ENCODE results near the gene ATP2B2.

ATP2B2 gene

DNA sequence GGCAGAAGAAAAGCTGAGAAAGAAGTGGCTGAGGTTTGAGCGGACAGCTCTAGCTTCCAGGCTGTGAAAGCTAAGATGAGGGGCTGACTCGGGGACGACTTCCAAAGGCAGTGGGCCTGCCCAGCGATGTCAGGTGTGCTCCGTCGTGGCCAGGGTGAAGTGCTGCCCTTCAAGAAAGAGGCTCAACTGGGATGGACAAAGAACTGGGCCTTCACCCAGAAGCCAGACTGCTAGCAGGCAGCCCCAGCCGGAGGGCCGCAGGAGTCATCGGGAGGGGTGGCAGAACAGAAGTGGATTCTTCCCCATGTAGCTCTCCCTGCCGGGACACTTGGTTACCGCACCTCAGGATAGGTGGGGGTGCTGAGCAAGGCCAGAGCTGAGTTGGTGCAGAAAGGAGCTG, 171.3 kb downstream of the ATP2B2 start:
- DNase-seq = peak in 8 of 58 donors; percentile 15 to 80 (median 47)

GRCh38 chr3:10333349-10333650, 172.1 kb downstream of the ATP2B2 start:
- DNase-seq = no peak

DNA sequence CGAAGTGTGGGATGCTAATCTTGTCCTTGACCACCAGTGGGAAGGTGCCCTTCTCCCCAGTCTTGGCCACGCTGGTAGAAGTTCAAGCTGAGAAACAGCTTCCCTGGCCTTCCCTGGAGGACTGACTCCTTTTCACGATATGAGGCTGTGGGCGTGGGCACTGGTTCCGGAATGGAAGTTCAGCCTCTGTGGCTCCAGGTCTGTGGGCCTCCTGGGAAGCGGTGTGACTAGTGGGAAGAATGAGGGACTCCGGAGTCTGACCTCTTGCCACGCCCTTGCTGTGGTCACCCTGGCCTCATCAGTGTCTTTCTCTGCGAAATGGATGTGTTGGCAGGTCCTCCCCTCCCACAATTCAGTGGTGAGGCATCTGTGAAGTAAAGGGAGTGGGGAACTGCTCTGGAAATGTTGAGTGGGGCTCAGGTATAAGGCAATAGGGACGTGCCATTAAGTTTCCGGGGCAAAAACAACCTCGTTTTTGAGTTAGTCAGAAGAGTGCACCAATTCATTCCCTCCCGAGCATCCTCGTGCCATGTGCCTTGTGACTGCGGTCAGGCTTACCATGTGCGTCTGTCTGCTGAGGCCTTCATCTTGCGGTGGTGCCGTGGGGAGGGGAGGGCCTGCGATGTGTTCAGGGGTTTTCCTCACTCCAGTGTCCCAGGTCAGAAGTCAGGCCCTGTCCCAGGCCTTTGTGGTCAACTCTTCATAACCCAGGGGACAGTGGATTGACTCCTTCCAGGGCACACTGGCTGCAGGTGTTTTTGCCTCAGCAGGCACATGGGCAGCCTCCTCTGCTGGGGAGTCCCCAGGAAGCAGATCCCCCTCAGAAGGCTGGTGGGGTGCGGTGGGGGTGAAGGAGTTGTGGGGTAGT, 172.7 kb downstream of the ATP2B2 start:
- DNase-seq = no peak

DNA sequence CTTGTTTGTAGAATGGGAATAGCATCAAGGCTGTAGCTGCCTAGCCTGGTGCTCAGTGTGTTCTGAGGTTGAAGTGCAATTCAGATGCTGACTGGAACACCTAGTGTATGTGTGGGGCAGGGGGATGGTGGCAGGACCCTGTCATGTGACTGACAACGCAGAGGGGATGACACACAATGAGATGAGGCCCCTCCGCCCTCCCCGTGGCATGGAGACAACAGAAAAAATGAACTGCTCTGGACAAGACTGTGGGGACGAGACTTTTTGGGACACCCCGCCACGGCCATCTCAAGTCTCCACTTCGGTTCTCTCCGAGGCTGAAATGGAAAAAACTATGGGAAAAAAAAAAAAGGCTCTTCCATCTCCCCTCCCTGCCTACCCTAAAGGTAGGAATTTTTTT, 174.1 kb downstream of the ATP2B2 start:
- no peak for DNase-seq

- DNase-seq = no peak
Measured at GRCh38 chr3:10330319-10330718, 175.1 kb downstream of the ATP2B2 start.

- DNase-seq = no peak
Measured at GRCh38 chr3:10329495-10330015, 175.8 kb downstream of the ATP2B2 start.

GRCh38 chr3:10328460-10329071, 176.8 kb downstream of the ATP2B2 start:
- no peak for DNase-seq

DNA sequence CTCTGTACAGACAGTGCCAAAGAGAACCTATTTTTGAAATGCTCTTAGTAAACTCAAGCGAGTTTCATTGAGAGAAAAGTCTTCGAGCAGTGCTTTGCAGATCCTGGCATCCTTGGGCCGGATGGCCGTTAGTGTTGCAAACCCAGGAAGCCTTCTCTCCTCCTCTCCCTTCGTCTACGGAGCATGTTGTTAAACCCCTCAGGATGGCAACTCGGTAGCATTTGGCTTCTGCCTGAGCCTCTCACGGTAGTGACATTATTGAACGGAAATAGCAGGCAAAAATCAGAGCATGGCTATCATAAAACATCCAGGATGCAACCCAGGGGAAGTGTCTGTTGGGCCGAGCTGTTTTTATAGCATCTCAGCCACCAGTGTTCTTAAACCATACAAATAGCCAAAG, 177.8 kb downstream of the ATP2B2 start:
- no peak for DNase-seq

DNA sequence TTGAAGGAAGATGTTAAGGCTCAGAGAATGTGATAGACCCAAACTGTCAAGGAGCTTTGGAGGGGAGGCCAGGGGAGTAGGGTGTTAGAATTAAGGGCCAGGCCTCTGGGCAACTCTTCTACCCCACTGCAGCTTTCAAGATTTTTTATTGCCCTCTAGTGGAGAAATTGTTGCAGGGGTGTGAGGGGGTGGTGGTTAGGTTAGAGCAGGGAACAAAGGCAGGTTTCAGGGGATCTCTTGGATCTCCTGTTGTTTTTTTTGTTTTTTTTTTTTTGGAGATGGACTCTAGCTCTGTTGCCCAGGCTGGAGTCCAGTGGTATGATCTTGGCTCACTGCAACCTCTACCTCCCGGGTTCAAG, 183.1 kb downstream of the ATP2B2 start:
- DNase-seq = no peak

- no peak for DNase-seq
Measured at GRCh38 chr3:10321630-10322351, 183.6 kb downstream of the ATP2B2 start.

- DNase-seq = no peak
Measured at GRCh38 chr3:10320320-10320677, 185.1 kb downstream of the ATP2B2 start.

DNA sequence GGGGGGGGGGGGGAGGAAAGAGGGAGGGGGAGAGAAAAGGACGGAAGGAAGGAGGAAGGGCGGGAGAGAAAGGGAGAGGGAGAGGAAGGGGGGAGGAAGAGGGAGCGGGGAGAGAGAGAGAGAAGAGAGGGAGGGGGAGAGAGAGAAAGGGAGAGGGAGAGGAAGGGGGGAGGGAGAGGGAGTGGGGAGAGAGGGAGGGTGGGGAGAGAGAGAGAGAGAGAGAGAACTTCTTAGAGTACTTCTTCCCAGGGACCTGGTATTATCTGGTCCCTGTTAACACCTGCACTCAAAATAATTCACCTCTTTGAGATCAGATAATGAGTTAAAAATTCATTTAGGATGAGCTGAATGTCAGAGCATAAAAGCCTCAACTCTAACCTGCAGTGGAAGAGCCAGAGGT, 185.6 kb downstream of the ATP2B2 start:
- DNase-seq = no peak

DNA sequence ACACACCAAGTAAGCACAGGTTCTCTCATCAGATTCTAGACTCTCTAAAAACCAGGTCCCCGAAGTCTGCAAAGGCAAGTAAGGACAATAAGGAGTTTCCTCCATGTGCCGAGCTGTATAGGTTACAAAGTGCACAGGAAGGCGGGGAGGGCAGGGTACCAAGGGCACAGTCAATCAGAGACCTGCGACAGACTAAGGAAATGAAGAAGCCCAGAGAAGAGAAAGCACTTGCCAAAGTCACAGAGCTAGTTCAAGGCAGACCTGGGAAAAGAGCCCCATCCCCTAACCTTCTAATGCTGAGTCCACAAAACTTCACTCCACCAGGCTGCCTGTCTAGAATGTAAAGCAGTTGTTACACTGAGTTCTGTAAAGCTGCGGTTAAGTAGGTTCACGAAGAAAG, 186.1 kb downstream of the ATP2B2 start:
- DNase-seq = no peak

DNA sequence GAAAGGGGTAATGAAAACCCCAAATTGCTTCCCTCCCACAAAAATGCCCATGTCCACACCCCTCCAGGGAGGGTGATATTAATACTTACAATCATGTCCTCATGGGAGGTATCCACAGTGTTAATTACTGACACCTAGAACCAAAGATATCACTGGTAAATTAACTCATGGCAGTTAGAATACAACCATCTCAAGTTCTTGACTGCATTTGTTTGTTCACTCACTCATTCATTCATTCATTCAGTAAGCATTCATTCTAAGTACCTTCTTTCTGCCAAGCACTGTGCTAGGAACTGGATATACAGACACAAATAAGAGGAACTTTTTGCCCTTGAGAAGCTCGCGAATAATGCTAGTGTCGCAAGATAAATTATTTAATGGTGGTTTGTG, 187.4 kb downstream of the ATP2B2 start:
- no peak for DNase-seq

GRCh38 chr3:10317311-10317960, 187.9 kb downstream of the ATP2B2 start:
- no peak for DNase-seq

DNA sequence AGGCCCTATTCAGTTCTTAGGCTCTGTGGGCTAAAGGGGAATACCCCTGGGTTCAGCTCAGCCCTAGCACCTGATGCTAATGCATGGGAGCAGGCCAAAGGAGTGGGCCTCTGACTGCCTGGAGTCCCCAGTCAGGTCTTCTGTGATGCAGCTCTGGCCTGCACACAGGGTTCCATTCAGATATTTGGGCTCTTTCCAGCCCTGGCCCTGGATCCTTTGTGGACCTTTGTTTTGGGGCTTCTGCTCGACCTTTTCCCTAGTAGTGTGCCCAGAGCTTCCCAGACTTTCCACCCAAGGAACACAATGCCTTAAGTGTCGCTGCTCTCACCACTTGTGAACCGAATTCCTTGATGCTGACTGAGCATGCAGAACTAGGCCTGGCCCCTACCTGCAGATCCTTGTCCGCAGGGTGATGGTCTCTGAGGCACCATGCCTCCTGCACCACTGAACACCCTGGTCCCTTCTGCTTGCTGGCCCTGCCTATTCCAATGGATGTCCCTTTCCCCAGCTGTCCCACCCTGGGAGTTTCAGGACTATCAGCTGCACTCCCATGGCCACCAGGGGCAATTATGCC, 189.5 kb downstream of the ATP2B2 start:
- DNase-seq = peak in 11 of 58 donors; percentile 11 to 50 (median 37)

- DNase-seq = no peak
Measured at GRCh38 chr3:10315101-10315500, 190.3 kb downstream of the ATP2B2 start.

GRCh38 chr3:10312861-10313260, 192.5 kb downstream of the ATP2B2 start:
- no peak for DNase-seq

DNA sequence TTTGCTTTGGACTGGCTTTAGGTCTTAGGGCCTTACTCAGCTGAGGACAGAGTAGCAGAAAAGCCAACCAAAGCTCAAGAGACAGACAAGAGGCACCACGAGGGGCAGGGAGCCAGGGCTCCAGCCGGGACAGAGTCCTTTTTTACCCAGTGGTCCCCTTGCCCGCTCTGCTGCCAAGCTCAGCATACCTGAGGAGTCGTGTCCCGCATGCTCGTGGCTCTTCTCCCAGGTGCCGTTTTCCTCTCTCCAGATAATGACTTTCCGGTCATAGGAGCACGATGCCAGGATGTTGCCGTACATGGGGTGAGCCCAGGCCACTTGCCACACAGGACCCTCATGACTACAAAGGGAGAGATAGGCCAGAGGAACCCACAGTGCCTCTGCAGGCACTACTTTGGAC, 193.0 kb downstream of the ATP2B2 start:
- DNase-seq = no peak

- no peak for DNase-seq
Measured at GRCh38 chr3:10311710-10312109, 193.7 kb downstream of the ATP2B2 start.

- DNase-seq = no peak
Measured at GRCh38 chr3:10310578-10310977, 194.8 kb downstream of the ATP2B2 start.

- no peak for DNase-seq
Measured at GRCh38 chr3:10309736-10310135, 195.7 kb downstream of the ATP2B2 start.

Data from anterior cingulate cortex (tissue), 58 donors.